Gastrocnemius medialis (tissue), 4 donors: ENCODE data around the gene ZBP1. TPM values are rescaled to one million over a fixed set of nuclear protein-coding genes. Genes with fewer than 3 reads are reported as not detected.

Experiments
- ATAC-seq, 2 donors: fragments of 150-250 bp; one replicate each; pipeline ENCODE4 v1.9.1; 2016
- DNase-seq, 2 donors: peaks; one replicate each; pipeline ENCODE4 v3.0.0-alpha.2; 2019
- H3K27ac ChIP-seq, 4 donors: fragments of 200-600 bp; sonication (generic); 1 replicate in 1 of 4; 2 replicates in 3 of 4; pipeline ENCODE4 v1.5.1; 2016 to 2018; ENCODE audit warnings: mild to moderate bottlenecking in 2 of 4, moderate library complexity in 1 of 4
- H3K27me3 ChIP-seq, 3 donors: fragments of 200-600 bp; sonication (generic) in 2 of 3; 1 replicate in 1 of 3; 2 replicates in 2 of 3; pipeline versions ENCODE4 v1.5.1 to v1.6.0; 2016 to 2019; ENCODE audit warnings: mild to moderate bottlenecking in 1 of 3, moderate library complexity in 1 of 3
- H3K36me3 ChIP-seq, 2 donors: fragments of 200-600 bp; sonication (generic) in 1 of 2; one replicate each; pipeline ENCODE4 v1.5.1; 2017 to 2018
- H3K4me1 ChIP-seq, 2 donors: fragments of 200-600 bp; sonication (generic) in 1 of 2; one replicate each; pipeline ENCODE4 v1.5.1; 2016 to 2017; ENCODE audit warnings: mild to moderate bottlenecking in 2 of 2
- H3K4me3 ChIP-seq, 4 donors: fragments of 200-600 bp; sonication (generic) in 3 of 4; 1 replicate in 1 of 4; 2 replicates in 3 of 4; pipeline ENCODE4 v1.5.1; 2016 to 2019; ENCODE audit warnings: mild to moderate bottlenecking in 2 of 4
- H3K9me3 ChIP-seq, 3 donors: fragments of 200-600 bp; sonication (generic) in 2 of 3; 1 replicate in 1 of 3; 2 replicates in 2 of 3; pipeline ENCODE4 v1.5.1; 2016 to 2019
- POLR2A ChIP-seq, 2 donors: fragments of 450-650 bp; IDR thresholded peaks; one replicate each; pipeline ENCODE4 v1.6.1; 2017; ENCODE audit warnings: antibody characterized with exemption in 2 of 2, mild to moderate bottlenecking in 2 of 2, moderate library complexity in 2 of 2
- in situ Hi-C, 4 donors: fragments of 200-750 bp; cut with MboI; loops; one replicate each; pipeline versions ENCODE4 v1.15.0 to v1.8.0; 2017; ENCODE audit warnings: low sequenced_read_pairs in 4 of 4
- intact Hi-C: fragments of 100-400 bp; cut with DNase I; formaldehyde crosslinking; loops from one replicate; pipeline ENCODE4 v1.15.1; 2023; ENCODE audit warnings: low total_unique reads
- total RNA-seq, 4 donors: library from RNA; depleted of rRNA; stranded (reverse); fragments of >200 nt; gene quantifications; one replicate each; pipeline versions ENCODE4 v1.1.0 to v1.2.3, GENCODE V29; 2016
- TF ChIP-seq, protein P1 (sequence below), 5 experiments: fragments of 450-650 bp in 3 of 5; fragments of 200-600 bp in 2 of 5; sonication (generic) in 2 of 5; IDR thresholded peaks in 4 of 5; conservative IDR thresholded peaks in 1 of 5; 1 replicate in 4 of 5; 2 replicates in 1 of 5; pipeline ENCODE4 v1.5.1; 2016 to 2019; ENCODE audit warnings: antibody characterized with exemption in 5 of 5, mild to moderate bottlenecking in 3 of 5, moderate library complexity in 3 of 5

ZBP1 gene
- total RNA-seq, 4 donors from 2014 or later, result not detected

DNA sequence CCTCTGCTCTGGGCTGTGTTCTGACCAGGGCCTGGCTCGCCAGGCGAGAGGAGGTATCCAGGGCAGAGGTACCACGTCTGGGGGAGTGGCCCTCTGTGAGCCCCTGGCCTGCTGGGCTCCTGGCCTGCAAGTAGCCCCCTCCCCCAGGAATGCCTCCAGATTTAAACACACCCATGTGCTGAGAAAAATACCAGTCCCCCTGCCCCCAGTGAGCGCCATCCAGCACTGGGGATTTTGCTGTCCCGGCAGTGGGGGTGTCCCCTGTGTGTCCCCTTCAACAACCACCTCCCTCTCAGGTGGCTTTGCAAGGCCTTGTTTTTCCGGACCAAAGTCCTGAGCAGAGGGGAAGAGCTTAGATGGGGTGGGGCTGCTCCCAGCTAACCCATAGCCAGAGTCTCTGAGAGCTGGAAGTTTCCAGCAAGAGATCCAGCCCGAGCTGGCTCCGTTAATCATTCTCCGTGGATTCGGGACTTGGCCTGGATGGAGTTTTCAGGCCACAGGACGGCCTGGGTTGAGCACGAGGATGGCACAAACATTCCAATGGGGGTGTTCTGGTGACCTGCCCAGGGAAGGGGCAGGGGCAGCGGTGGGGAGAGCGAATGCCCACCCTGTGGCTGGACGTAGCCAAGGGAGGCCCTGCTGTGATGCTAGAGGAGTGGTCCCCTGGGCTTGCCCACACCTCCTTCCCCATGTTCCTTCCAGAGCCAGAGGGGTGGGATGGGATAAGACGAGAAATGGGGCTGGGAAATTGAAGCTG, 30.3 kb downstream of the ZBP1 start:
- intact Hi-C loops (loop anchor here (10.0 kb wide), 1 partner anchor 205 kb away; no protein-coding TSS in a partner anchor), in situ Hi-C loops (loop anchor here (5.0 to 10.0 kb wide), 3 partner anchors 73 to 215 kb away; no protein-coding TSS in a partner anchor)
- Histone ChIP-seq H3K36me3 (no peaks in the 10 kb centered on the region), H3K27ac (no peak overlapping the region), H3K4me3 (no peak overlapping the region), H3K4me1 (peaks cover 0 to 4% of the 10 kb centered on the region in 2 donors), H3K27me3 (peaks cover 0 to 6% (median 0%) of the 10 kb centered on the region in 3 donors), H3K9me3 (no peaks in the 10 kb centered on the region)
- no peak for ATAC-seq
- no peak for DNase-seq
- TF ChIP-seq, protein P1, sequence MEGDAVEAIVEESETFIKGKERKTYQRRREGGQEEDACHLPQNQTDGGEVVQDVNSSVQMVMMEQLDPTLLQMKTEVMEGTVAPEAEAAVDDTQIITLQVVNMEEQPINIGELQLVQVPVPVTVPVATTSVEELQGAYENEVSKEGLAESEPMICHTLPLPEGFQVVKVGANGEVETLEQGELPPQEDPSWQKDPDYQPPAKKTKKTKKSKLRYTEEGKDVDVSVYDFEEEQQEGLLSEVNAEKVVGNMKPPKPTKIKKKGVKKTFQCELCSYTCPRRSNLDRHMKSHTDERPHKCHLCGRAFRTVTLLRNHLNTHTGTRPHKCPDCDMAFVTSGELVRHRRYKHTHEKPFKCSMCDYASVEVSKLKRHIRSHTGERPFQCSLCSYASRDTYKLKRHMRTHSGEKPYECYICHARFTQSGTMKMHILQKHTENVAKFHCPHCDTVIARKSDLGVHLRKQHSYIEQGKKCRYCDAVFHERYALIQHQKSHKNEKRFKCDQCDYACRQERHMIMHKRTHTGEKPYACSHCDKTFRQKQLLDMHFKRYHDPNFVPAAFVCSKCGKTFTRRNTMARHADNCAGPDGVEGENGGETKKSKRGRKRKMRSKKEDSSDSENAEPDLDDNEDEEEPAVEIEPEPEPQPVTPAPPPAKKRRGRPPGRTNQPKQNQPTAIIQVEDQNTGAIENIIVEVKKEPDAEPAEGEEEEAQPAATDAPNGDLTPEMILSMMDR (IDR thresholded peaks at IDR 0.05 in 4 of 5, conservative IDR thresholded peaks at IDR 0.05 in 1 of 5), result no peak
- no peak for TF ChIP-seq POLR2A (IDR thresholded peaks at IDR 0.05)

- ATAC-seq, result no peak
- Histone ChIP-seq H3K4me1 (peaks cover 0 to 4% of the 10 kb centered on the region in 2 donors), H3K9me3 (no peaks in the 10 kb centered on the region), H3K27ac (no peak overlapping the region), H3K36me3 (no peaks in the 10 kb centered on the region), H3K27me3 (peaks cover 0 to 6% (median 0%) of the 10 kb centered on the region in 3 donors), H3K4me3 (no peak overlapping the region)
- in situ Hi-C loops, result no loop called here
- DNase-seq, result no peak
- intact Hi-C loops, result no loop called here
- no peak for TF ChIP-seq POLR2A (IDR thresholded peaks at IDR 0.05)
- TF ChIP-seq, protein P1 (IDR thresholded peaks at IDR 0.05 in 4 of 5, conservative IDR thresholded peaks at IDR 0.05 in 1 of 5), result no peak
Measured at GRCh38 chr20:57589123-57589727, 31.0 kb downstream of the ZBP1 start.

DNA sequence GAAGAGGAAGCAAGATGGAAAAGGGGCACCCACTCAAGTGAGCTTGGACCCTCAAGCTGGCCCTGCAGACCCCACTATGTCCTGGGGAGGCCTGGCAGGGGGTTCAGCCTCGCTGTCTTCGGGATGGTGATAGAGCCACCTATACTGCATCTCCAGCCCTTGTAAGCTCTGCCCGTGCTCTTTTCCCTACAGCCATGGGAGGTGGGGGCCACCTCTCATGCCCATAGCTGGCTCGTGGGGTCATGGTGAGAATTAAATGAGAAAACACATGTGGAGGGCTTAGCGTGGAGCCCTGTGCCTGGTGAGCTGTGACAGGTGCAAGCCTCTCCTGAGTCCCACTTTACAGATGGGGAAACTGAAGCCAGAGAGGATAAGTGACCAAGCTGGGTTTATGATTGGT, 31.6 kb downstream of the ZBP1 start:
- Histone ChIP-seq H3K27me3 (peaks cover 0 to 6% (median 0%) of the 10 kb centered on the region in 3 donors), H3K4me3 (no peak overlapping the region), H3K9me3 (no peaks in the 10 kb centered on the region), H3K27ac (no peak overlapping the region), H3K4me1 (peaks cover 0 to 4% of the 10 kb centered on the region in 2 donors), H3K36me3 (no peaks in the 10 kb centered on the region)
- no peak for DNase-seq
- ATAC-seq, result no peak
- in situ Hi-C loops, result no loop called here
- intact Hi-C loops, result no loop called here
- TF ChIP-seq POLR2A (IDR thresholded peaks at IDR 0.05), result no peak
- TF ChIP-seq, protein P1 (IDR thresholded peaks at IDR 0.05 in 4 of 5, conservative IDR thresholded peaks at IDR 0.05 in 1 of 5), result no peak

GRCh38 chr20:57587989-57588377, 32.2 kb downstream of the ZBP1 start:
- ATAC-seq (no peak), DNase-seq (no peak)
- peaks cover 0 to 4% of the 10 kb centered on the region in 2 donors for H3K4me1 ChIP-seq
- no peak overlapping the region for H3K27ac ChIP-seq
- H3K4me3 ChIP-seq, result no peak overlapping the region
- H3K9me3 ChIP-seq, result no peaks in the 10 kb centered on the region
- in situ Hi-C loops, result no loop called here
- no peaks in the 10 kb centered on the region for H3K36me3 ChIP-seq
- intact Hi-C loops, result no loop called here
- peaks cover 2 to 6% (median 2%) of the 10 kb centered on the region in 3 donors for H3K27me3 ChIP-seq
- TF ChIP-seq POLR2A (IDR thresholded peaks at IDR 0.05), result no peak
- TF ChIP-seq, protein P1 (IDR thresholded peaks at IDR 0.05 in 4 of 5, conservative IDR thresholded peaks at IDR 0.05 in 1 of 5), result no peak
